AG08395 (cell line): ENCODE data around the gene NRXN2.
A peak's percentile ranks its signal among the peaks of the same experiment; 100 is the strongest.

Experiments used
- DNase-seq: peaks from one replicate; pipeline ENCODE4 v3.0.0; 2012; ENCODE audit warnings: mixed read lengths, low spot score

NRXN2 gene

DNA sequence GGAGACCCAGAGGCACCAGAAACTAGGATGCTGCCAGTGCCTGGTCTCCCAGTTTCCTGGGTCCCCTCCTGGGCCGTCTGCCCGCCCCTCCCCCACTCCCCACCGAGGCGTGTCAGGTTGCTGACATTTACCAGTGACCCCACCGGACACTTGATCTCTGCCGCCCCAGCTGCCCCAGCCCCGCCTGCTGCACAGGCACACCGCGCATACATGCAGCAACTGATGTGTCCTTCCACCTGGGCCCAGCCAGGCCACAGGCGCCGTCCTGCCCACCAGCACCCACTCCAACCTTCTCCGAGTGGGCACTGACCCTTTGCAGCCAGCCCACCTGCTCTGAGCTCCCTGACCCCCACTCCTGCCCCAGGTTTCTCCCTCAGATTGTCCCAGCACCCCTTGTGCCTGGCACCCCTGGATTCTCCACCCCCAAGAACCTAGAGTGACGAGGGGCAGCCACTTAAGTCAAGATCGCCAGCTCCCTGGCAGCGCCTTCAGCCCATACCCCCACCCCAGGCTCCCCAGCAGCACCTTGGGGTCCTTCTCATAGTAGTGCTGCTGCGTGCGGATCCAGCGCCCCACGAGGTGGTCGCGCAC is 36.2 kb upstream of the NRXN2 start:
- DNase-seq = no peak

DNA sequence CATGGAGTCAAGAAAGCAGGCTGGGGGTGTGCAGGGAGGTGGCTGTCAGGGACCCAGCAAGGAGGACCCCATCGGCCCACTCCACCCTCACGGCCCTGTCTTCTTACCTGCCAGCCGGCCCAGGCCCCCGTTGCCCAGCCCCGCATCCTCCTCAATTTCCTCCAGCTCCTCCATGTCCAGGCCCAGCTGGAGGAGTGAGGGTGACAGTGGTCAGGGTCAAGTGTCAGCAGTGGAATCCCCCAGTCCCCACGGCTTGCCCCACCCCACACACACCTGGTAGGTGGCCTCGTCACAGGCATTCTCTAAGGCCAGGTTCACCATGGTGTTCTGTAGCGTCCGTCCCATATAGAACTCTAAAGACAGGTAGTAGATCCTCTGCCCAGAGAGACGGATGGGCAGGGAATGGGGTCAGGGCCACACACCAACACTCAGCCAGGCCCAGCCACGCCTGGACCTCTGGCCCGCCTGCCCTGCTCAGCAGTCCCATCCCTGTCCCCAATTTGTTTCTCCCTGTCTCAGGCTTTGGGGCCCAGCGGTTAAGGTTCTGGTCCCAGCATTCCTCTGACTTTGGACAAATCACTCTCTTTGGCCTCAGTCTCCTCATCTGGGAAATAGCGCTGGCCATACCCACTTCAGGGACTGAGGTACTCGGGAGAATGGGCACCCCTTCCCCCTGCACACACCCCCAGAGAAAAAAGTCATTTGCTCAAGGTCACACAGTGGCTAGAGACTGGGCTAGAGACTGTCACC is 35.5 kb upstream of the NRXN2 start:
- DNase-seq = no peak

DNA sequence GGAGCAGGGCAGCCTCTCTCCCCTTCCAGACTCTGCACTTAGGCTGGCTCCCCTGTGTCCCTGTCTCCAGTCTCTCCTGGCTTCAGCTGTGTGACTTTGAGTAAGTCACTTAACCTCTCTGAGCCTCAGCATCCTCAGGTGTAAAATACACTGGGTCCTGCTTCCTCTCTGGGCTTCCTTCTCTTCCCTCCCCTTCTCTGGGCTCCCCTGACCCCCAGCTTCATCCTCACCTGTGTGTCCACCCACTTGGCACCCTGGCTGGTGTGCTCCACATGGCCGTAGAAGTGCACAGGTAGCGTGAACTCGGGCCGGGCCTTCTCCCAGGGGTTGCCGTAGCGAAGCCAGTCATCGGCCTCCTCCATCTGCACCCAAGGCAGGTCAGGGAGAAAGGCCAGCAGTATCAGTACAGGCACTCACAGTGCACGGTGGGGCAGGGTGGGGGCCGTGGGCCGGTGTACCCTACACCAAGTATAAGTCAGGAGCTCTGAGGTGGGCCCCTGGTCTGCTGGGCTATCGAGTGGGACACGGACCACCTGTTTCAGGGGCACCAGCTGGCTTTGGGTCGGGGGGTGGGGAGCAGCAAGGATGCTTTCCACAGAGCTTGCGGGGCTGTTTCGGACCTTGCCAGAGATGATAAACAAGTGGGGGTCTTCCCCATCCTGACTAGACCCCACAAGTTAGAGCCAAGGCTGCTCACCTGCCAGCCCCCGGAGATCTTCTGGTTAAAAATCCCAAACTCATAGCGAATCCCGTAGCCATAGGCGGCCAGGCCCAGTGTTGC is 34.7 kb upstream of the NRXN2 start:
- DNase-seq = no peak

DNA sequence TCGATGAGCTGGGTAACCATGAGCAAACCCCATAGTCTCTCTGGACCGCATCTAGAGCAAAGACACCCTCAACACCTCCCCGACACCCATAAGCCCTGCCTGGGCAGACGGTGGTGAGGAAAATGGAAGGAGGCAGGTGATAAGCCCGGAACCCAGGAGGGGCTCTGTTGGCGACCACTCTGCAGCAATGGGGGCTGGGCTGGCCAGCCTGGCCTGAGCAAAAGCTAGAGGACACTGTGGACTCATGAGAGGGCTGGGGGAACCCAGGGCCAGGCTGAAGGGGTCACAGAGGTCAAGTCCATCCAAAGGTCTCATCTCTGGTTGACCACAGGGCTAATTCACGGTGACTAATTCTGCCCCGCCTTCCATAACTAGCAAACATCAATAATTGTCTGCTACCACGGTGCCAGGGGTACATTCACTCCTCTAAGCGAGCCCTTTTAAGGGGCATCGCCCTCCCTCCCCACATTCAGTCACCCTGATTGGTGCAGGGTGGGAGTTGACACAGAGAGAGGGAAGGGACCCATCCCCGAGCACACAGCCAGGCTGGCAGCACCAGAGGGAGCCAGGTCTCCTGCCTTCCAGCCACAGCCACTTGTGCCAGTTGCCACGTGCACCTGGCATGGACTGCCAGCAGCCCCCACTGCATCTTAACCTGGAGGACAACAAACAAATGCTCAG is 32.8 kb upstream of the NRXN2 start:
- DNase-seq = no peak

DNA sequence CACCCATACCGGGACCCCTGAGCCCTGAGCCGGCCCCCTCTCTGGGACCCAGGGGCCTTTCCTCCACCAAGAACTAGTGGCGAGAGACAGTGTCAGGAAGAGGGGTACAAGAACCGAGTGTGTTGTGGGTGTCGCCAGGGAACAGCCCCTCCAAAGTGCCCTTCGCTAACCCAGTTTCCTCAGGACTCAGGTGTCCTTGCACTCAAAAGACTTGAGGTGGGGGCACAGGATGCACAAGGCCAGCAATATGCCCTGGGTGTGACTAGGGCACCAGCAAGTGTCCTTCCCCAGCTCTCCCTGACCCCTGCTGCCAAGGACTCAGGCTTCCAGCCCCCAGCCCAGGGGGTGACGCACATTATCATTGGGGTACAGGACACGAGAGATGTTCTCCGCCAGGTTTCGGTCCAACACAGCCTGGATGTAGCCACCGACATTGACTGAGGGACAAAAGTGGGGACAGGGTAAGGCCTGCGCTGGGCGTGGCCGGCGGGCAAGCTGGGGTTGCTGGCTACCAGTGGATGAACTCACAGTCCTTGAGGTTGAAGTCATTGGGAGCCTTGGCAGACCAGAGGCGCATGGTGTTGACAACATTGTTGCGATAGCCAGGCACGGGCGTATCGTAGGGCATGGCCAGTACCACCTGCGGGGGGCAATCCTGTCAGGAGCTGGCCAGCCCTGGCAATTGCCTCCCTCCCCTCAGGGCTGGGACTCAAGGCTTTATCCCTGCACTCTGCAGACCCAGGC is 32.1 kb upstream of the NRXN2 start:
- DNase-seq = no peak

DNA sequence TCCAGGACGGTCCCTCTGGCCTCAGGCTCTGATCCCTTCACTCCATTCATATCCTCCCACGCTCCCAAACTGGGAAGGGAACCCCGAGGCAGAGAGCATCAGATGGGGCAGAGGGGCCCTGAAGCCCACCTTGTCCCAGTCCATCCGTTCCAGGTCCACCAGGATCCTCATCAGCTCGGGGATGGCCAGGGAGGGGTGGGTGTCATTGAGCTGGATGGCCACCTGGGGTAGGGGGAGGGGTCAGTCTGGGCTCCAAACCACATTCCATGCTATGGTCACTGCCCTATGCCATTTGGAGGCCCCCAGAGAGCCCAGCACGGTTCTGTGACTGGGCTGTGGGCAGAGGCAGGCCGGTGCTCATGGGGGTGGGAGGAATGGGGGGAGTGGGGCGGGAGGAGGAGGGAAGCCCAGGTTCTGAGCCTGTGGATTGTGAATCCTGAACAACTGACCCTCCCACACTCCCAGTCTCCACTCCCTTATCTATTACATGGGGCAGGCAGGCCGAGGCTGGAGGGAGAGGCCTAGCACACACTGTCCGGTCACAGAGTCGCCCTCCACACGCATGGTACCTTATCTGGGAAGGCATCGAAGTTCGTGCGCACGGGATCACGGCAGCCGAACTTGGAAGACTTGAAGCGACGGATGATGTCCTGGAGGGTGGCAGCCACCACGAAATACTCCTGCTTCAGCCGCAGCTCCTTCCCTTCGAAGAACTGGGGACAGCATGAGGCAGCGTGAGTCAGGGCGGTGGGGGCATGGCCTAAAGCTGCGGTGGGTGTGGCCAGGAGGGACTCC is 31.3 kb upstream of the NRXN2 start:
- DNase-seq = no peak

DNA sequence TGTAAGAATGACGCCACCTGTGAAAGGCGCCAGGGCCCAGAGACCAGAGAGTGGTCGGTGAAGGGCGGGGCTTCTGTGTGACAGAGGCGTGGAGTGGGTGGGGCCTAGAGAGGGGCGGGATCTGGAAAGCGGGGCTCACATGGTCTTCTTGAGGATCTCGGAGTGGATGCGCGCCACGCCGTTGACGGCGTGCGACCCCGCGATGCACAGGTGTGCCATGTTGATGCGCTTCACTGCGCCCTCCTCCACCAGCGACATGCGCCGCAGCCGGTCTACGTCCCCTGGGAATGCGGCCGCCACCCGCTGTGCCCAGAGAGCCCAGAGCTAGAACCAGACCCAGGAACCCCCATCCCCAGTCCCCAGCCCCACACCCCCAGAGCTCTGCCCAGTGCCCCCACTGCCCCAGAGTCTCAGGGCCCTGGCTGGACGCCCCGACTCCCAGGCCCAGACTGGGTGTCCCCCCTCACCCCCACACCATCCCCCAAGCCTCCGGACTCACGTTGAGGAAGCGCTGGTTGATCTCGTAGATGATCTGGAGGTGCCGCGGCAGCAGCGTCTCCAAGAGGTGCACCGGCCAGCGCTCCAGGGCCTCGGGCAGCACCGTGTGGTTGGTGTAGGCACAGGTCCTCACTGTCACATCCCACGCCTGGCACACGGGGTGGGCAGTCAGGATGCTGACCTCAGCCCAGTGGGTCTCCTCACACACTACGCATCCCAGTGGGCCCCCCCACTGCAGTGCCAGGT is 30.6 kb upstream of the NRXN2 start:
- no peak for DNase-seq

DNA sequence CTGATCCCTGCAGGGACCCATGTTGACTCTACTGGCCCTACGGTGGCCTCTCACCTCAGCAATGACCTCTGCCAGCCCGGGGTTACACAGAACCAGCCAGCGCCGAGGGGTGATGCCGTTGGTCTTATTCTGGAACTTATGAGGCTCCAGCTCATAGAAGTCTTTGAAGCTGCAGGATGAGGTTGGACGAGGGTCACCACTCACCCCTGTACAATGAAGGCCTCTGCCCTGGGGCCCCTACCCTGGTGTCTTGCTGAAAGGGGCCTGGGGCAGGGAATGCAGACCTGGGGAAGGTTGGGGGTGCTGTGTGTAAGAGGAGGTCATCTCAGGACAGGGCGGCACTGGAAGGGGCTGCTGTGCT is 30.0 kb upstream of the NRXN2 start:
- no peak for DNase-seq

DNA sequence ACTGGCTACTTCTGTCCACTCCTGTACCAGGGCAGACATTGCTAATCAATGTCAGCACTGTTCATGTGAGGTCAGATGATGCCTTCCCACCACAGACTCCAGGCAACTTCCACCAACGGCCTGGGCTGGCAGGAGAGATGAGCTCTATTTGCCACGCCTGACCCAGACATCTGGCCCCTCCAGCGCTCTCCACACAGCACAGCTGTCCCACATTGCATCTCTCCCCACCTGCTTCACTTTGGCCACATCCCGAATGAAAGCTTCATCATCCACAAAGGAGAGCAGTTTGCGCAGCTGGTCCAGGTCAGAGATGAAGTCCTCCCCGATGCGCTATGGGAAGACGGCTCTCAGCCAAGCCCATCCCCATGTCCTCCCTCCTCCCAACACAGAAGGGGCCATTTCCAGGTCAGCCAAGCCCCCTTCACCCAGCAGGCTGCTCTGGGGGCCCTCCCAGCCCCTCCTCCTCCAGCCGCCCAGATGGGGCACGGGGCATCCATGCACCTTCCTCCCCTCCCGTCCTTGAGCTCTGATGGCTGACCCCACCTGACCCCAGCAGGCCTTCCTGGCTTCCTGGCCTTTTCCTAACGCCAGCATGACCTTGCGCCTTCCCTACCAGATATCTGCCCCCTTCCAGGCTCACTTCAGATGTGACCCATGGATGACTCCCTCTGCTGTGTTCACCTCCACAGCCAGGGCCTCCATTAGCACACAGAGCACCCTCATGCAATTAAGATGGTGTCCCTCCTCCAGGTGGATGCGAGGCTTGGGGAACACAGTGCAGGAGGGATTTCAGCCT is 29.4 kb upstream of the NRXN2 start:
- DNase-seq = no peak

DNA sequence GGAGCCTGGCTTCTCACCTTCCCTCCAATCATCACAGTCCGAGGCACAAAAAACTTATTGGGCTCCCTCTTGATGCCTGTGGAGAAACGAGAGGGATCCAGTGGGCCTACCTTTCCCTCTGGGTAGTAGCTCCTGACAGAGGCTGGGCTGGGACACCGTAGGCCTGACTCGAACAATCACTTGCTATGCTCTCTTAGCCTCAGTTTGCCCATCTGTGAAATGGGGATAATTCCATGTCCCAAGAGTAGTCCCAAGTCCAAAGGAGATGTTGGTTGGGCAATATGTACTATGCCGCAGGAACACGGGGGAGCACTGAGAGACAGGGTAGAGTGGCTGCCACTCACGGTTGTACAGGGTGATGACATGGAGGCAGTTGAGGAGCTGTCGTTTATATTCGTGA is 28.6 kb upstream of the NRXN2 start:
- DNase-seq = no peak

DNA sequence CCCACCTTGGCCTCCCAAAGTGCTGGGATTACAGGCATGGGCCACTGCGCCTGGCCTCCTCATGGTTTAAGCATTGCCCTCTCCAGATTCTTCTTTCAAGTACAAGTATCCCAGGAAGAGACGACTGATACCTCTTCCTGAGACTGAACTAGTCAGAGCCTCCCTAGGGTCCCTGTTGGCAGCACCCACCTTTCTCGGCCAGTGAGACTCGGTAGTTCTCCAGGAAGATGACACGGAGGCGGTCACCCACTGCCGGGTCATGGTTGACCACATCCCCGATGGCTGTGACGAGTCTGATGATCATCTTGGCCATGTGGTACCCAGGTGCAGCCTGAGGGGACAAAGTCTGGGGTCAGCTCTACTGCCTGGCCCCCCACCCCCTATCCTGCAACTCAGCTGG is 28.1 kb upstream of the NRXN2 start:
- DNase-seq = no peak

DNA sequence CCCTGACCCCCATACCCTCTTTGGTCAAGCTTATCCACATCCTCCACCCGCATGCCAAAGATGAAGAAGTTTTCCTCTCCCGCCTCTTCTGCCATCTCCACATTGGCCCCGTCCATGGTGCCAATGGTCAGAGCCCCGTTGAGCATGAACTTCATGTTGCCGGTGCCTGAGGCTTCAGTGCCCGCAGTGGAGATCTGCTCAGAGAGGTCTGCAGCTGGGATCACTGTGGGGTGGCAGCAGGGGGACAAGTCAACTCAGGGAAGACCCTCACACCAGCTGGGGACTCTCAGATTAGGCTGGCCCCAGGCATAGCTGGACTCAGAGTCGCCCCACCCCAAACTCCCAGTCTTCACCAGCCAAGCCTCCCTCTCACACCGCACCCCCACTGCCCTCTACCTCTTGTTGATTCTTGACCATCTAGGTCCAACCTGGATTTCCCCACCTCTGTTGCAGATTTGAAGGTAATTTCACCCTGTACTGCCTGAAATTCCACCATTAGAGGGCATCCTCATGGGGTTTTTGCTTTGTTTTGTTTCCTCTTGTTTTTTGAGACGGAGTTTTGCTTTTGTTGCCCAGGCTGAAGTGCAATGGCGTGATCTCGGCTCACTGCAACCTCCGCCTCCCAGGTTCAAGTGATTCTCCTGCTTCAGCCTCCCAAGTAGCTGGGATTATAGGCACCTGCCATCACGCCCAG is 27.5 kb upstream of the NRXN2 start:
- DNase-seq = no peak

DNA sequence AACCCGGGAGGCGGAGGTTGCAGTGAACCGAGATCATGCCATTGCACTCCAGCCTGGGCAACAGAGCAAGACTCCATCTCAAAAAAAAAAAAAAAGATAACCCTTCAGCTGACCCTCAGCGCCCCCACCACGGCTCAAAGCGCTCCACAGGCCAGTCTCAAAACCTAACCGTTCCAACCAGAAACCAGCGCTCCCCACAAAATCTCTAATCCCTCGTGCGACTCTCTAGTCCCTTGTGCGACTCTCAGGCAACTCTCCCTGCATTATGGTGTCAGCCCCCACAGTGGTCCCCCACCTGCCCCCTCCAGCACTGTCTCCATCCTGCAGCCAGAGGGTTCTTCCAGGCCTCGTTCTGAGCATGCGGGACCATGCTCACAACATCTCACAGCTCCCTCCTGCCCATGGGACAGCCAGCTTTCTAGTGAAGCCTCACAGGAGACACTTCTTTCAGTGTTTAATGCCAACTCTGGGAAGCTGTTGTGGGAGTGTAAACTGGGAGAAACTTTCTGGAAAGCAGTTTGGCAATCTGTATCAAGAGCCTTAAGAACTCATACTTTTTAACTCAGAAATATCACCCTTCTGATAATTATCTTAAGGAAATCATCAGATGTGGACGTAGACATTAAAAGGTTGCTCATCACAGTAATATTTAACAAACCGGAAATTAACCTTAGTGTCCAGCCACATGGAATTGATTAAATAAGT is 25.1 kb upstream of the NRXN2 start:
- peak; percentile 60 for DNase-seq

DNA sequence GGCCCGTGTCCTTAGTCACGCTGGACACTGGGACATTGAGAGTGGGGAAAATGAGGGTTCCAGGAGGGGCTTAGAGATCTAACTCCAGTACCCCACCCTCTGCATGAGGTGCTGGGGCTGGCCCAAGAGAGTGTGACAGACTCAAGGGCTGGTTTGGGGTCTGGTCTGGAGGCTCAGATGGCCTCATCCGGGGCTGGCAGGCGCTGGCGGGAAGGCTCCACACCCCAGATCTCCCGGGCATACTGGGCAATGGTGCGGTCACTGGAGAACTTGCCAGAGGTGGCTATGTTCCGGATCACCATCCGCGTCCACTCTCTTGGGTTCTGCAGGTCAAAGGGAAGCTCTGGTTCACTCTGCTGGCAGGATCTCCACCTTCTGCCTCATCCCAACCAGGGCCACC is 23.5 kb upstream of the NRXN2 start:
- no peak for DNase-seq

DNA sequence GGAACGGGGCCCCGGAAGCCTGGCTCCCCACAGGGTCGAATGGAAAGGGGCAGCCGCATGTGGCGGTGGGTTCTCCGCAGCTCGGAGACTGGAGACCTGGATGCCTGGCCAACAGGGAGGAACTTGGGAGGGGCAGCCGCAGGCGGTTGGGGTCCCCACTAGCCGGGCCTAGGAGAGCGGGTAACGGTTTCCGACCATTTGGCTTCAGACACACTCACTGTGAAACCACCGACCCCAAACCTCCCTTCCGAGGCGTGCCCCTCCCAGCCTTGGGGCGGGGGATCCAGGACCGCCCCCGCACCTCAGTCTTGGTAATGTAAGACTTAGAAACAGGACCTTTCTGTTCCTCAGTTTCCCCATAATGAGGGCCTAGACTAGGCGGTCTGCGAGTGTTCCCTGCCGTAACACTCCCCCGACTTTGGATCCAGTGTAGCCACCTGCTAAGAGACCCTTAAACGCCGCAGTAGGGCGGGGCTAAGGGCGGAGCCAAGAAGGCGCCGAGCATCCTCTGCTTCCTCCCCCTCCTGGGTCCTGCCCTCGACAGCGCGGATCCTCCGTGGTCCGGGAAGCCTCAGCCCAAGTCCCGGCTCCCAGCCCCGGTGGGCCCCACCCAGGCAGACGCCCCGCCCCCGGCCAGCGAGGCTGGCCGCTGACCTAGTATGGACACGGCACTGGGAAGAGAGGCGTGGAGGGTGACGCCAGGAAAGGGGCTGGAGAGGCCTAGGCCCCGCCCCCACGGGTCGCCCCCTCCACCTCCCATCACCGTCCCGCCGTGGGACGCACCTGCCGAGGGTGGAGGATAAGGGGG is 22.7 kb upstream of the NRXN2 start:
- peak; percentile 74 for DNase-seq

DNA sequence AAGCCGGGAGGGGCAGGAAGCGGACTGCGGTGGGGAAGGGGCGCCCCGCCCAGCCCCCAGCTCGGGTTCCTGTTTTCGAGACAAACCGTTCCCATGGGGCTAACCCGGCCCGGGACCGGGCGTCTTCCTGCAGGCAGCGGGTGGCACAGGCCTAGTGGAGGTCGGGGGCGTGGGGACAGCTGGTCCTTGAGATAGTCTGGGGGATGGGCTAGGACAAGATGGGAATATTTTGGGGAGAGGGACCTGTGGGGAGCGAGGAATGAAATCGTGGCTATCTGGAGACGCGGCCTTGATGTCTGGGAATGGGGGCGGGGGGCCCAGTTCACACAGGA is 22.2 kb upstream of the NRXN2 start:
- DNase-seq = no peak

DNA sequence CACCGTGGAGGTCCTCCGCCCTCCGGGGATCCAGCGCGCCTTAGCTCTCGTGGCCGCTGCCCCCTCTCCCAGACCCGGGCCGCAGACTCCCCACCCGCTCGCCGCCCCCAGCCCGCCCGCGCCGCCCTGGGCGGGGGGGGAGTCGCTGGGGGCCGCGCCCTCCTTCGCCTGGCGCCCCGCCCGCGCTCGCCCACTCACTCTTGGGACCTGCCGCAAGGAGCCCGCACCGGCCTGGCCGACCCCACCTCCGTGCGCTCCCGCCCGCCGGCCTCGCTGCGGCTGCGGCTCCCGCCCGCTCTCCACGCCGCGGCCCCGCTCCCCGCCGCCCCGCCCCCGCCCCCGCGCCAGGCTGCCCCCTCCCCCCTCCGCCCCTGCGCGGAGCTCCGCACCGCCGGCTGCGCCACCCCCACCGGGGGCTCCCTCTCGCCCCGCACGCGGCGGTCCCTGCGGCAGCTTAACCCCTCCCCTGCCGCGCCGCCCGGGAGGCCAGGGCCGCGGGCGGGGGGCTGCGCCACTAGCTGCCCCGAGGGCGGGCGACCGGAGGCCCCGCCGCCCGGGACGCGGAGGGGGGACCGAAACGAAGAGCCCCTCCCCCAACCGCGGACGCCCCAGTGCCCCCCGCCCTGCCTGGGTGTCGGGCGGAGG is 21.7 kb upstream of the NRXN2 start:
- DNase-seq = no peak
